Hematopoietic multipotent progenitor cell treated with erythropoietin and hydrocortisone succinate and interleukin-3 and kit ligand, for 8 days (in vitro differentiated cells): ENCODE results near the gene GALNT13.

Source experiments
- DNase-seq: peaks from one replicate; pipeline ENCODE4 v3.0.0-alpha.2; 2015

The GALNT13 gene

GRCh38 chr2:153871231-153872221 lies at the start of gene GALNT13:
Gene GALNT13, plus strand, starts transcription at chr2:153871922.
- no peak for DNase-seq

- no peak for DNase-seq
These were observed 47.8 kb upstream of the GALNT13 start for GRCh38 chr2:153823880-153824279.

- no peak for DNase-seq
These were observed 43.4 kb upstream of the GALNT13 start for GRCh38 chr2:153828335-153828734.

GRCh38 chr2:153834662-153835061 lies 37.1 kb upstream of the GALNT13 start:
- DNase-seq, result no peak

GRCh38 chr2:153858250-153858649 lies 13.5 kb upstream of the GALNT13 start:
- no peak for DNase-seq

- DNase-seq, result no peak
These were observed 7.7 kb upstream of the GALNT13 start for GRCh38 chr2:153864022-153864421.

- DNase-seq, result no peak
These were observed 5.1 kb upstream of the GALNT13 start for GRCh38 chr2:153866595-153866994.

- DNase-seq, result no peak
These were observed 1.4 kb upstream of the GALNT13 start for GRCh38 chr2:153870308-153870707.

- DNase-seq, result no peak
These were observed 759 bp downstream of the GALNT13 start for GRCh38 chr2:153872311-153873051.

GRCh38 chr2:153873052-153874048 lies 1.6 kb downstream of the GALNT13 start:
- no peak for DNase-seq

GRCh38 chr2:153875801-153876466 lies 4.2 kb downstream of the GALNT13 start:
- DNase-seq, result no peak

- DNase-seq, result no peak
These were observed 9.2 kb downstream of the GALNT13 start for GRCh38 chr2:153880926-153881325.

- no peak for DNase-seq
These were observed 15.1 kb downstream of the GALNT13 start for GRCh38 chr2:153886833-153887232.

- no peak for DNase-seq
These were observed 18.9 kb downstream of the GALNT13 start for GRCh38 chr2:153890576-153890975.

GRCh38 chr2:153891051-153891450 lies 19.3 kb downstream of the GALNT13 start:
- DNase-seq, result no peak

- DNase-seq, result no peak
These were observed 41.2 kb downstream of the GALNT13 start for GRCh38 chr2:153912798-153913396.

- no peak for DNase-seq
These were observed 45.8 kb downstream of the GALNT13 start for GRCh38 chr2:153917570-153917969.

GRCh38 chr2:153935511-153935910 lies 63.8 kb downstream of the GALNT13 start:
- no peak for DNase-seq

GRCh38 chr2:153939124-153939796 lies 67.5 kb downstream of the GALNT13 start:
- no peak for DNase-seq

GRCh38 chr2:153940511-153940910 lies 68.8 kb downstream of the GALNT13 start:
- DNase-seq, result no peak

GRCh38 chr2:153944800-153945199 lies 73.1 kb downstream of the GALNT13 start:
- DNase-seq, result no peak
